HEK293 (cell line): ENCODE data around the gene RGS4.
"Not testable (repeated sequence)": the region's sequence is repeated elsewhere in the genome, so short reads cannot be mapped to it uniquely, and the experiment has no call there.

ENCODE experiments used
- SALL2 ChIP-seq: fragments of 450-650 bp; formaldehyde crosslinking; IDR thresholded peaks from 2 replicates; pipeline ENCODE4 v1.5.0; 2017; ENCODE audit warnings: missing biosample characterization, mild to moderate bottlenecking, missing genetic modification characterization, borderline replicate concordance
- ZNF596 ChIP-seq: fragments of 450-650 bp; IDR thresholded peaks from 2 replicates; pipeline ENCODE4 v1.5.0; 2018; ENCODE audit warnings: missing biosample characterization, mild to moderate bottlenecking, missing genetic modification characterization, moderate library complexity
- ZNF768 ChIP-seq: fragments of 450-650 bp; formaldehyde crosslinking; IDR thresholded peaks from 2 replicates; pipeline ENCODE4 v1.5.1; 2018; ENCODE audit warnings: missing biosample characterization, mild to moderate bottlenecking, missing genetic modification characterization
- TF ChIP-seq, protein P1 (sequence below): fragments of 450-650 bp; formaldehyde crosslinking; IDR thresholded peaks from 2 replicates; pipeline ENCODE4 v1.5.1; 2016; ENCODE audit warnings: missing biosample characterization, missing genetic modification characterization

- TF ChIP-seq, protein P1, sequence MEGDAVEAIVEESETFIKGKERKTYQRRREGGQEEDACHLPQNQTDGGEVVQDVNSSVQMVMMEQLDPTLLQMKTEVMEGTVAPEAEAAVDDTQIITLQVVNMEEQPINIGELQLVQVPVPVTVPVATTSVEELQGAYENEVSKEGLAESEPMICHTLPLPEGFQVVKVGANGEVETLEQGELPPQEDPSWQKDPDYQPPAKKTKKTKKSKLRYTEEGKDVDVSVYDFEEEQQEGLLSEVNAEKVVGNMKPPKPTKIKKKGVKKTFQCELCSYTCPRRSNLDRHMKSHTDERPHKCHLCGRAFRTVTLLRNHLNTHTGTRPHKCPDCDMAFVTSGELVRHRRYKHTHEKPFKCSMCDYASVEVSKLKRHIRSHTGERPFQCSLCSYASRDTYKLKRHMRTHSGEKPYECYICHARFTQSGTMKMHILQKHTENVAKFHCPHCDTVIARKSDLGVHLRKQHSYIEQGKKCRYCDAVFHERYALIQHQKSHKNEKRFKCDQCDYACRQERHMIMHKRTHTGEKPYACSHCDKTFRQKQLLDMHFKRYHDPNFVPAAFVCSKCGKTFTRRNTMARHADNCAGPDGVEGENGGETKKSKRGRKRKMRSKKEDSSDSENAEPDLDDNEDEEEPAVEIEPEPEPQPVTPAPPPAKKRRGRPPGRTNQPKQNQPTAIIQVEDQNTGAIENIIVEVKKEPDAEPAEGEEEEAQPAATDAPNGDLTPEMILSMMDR = not testable (repeated sequence)
- not testable (repeated sequence) for TF ChIP-seq SALL2 (tag by site-specific recombination); ZNF596; ZNF768
Observed at GRCh38 chr1:163089117-163089516, 20.0 kb downstream of the RGS4 start.
